Mesodermal cell (in vitro differentiated cells): Measurements from ENCODE around the gene NKX2-4.

Source experiments
- H3K27ac ChIP-seq: 2 replicates; pipeline ENCODE4 v1.7.0; 2013; ENCODE audit warnings: mild to moderate bottlenecking, low read depth, low read length, moderate library complexity; ENCODE audit not compliant: severe bottlenecking
- H3K36me3 ChIP-seq: 2 replicates; pipeline ENCODE4 v1.7.1; 2013; ENCODE audit warnings: mild to moderate bottlenecking, low read length, moderate library complexity; ENCODE audit not compliant: control insufficient read depth, insufficient read depth
- H3K4me1 ChIP-seq: one replicate; pipeline ENCODE4 v1.7.1; 2013; ENCODE audit warnings: mild to moderate bottlenecking, low read length; ENCODE audit not compliant: insufficient read depth, control insufficient read depth, poor library complexity, severe bottlenecking
- H3K4me3 ChIP-seq: 2 replicates; pipeline ENCODE4 v1.7.0; 2013; ENCODE audit warnings: low read length, control low read depth, mild to moderate bottlenecking; ENCODE audit not compliant: insufficient read depth, poor library complexity, severe bottlenecking; ENCODE audit errors: extremely low read depth
- H3K9me3 ChIP-seq: 2 replicates; pipeline ENCODE4 v1.7.1; 2013; ENCODE audit warnings: mild to moderate bottlenecking, low read length, moderate library complexity; ENCODE audit not compliant: control insufficient read depth
- WGBS, 2 experiments: methylation state at CpG; one replicate each; pipeline ENCODE4 v1.1.5; 2013; ENCODE audit warnings: missing lambda C conversion rate in 2 of 2; ENCODE audit not compliant: insufficient coverage in 2 of 2; 5-methylcytosine and 5-hydroxymethylcytosine counted together

Gene NKX2-4

GRCh38 chr20:21364413-21364812 lies 32.9 kb downstream of the NKX2-4 start:
- H3K4me3 ChIP-seq, result no peak overlapping the region
- peaks cover 65% of the 10 kb centered on the region for H3K36me3 ChIP-seq
- H3K9me3 ChIP-seq, result no peaks in the 10 kb centered on the region
- WGBS, 2 experiments, result 100% methylated on average over 3 of the region's 6 CpGs; no CpG with 5 or more reads in 1 of the 2 experiments
- H3K4me1 ChIP-seq, result no peaks in the 10 kb centered on the region
- no peak overlapping the region for H3K27ac ChIP-seq

- H3K9me3 ChIP-seq, result no peaks in the 10 kb centered on the region
- no peaks in the 10 kb centered on the region for H3K4me1 ChIP-seq
- peaks cover 75% of the 10 kb centered on the region for H3K36me3 ChIP-seq
- no peak overlapping the region for H3K27ac ChIP-seq
- H3K4me3 ChIP-seq, result no peak overlapping the region
- 80 to 100% methylated on average over 1 to 2 of the region's 2 CpGs for WGBS, 2 experiments
Measured at GRCh38 chr20:21361266-21361665, 36.1 kb downstream of the NKX2-4 start.

- no CpG with 5 or more reads among the region's 1 CpG for WGBS, 2 experiments
- Histone ChIP-seq H3K36me3 (peaks cover 73% of the 10 kb centered on the region), H3K27ac (no peak overlapping the region), H3K4me3 (no peak overlapping the region), H3K9me3 (no peaks in the 10 kb centered on the region), H3K4me1 (no peaks in the 10 kb centered on the region)
Measured at GRCh38 chr20:21360705-21361104, 36.6 kb downstream of the NKX2-4 start.

GRCh38 chr20:21358737-21359136 lies 38.6 kb downstream of the NKX2-4 start:
- peaks cover 58% of the 10 kb centered on the region for H3K36me3 ChIP-seq
- H3K4me1 ChIP-seq, result no peaks in the 10 kb centered on the region
- H3K9me3 ChIP-seq, result no peaks in the 10 kb centered on the region
- 100% methylated on average over 2 of the region's 5 CpGs for WGBS, 2 experiments
- H3K27ac ChIP-seq, result no peak overlapping the region
- no peak overlapping the region for H3K4me3 ChIP-seq

- WGBS, 2 experiments, result 100% methylated on average over 1 of the region's 1 CpG; no CpG with 5 or more reads in 1 of the 2 experiments
- Histone ChIP-seq H3K4me3 (no peak overlapping the region), H3K4me1 (no peaks in the 10 kb centered on the region), H3K9me3 (no peaks in the 10 kb centered on the region), H3K36me3 (peaks cover 52% of the 10 kb centered on the region), H3K27ac (no peak overlapping the region)
Measured at GRCh38 chr20:21357844-21358243, 39.5 kb downstream of the NKX2-4 start.

GRCh38 chr20:21356386-21356785 lies 40.9 kb downstream of the NKX2-4 start:
- Histone ChIP-seq H3K4me3 (no peak overlapping the region), H3K27ac (no peak overlapping the region), H3K4me1 (peaks cover 5% of the 10 kb centered on the region), H3K36me3 (peaks cover 48% of the 10 kb centered on the region), H3K9me3 (no peaks in the 10 kb centered on the region)

- peaks cover 5% of the 10 kb centered on the region for H3K4me1 ChIP-seq
- H3K9me3 ChIP-seq, result no peaks in the 10 kb centered on the region
- no CpG with 5 or more reads among the region's 1 CpG for WGBS, 2 experiments
- peaks cover 47% of the 10 kb centered on the region for H3K36me3 ChIP-seq
- H3K4me3 ChIP-seq, result no peak overlapping the region
- no peak overlapping the region for H3K27ac ChIP-seq
Measured at GRCh38 chr20:21355981-21356380, 41.3 kb downstream of the NKX2-4 start.

GRCh38 chr20:21353236-21353635 lies 44.1 kb downstream of the NKX2-4 start:
- no peak overlapping the region for H3K4me3 ChIP-seq
- H3K36me3 ChIP-seq, result peaks cover 41% of the 10 kb centered on the region
- no CpG with 5 or more reads among the region's 1 CpG for WGBS, 2 experiments
- no peaks in the 10 kb centered on the region for H3K9me3 ChIP-seq
- peaks cover 5% of the 10 kb centered on the region for H3K4me1 ChIP-seq
- H3K27ac ChIP-seq, result no peak overlapping the region

- Histone ChIP-seq H3K4me3 (no peak overlapping the region), H3K9me3 (no peaks in the 10 kb centered on the region), H3K4me1 (peaks cover 5% of the 10 kb centered on the region), H3K36me3 (peaks cover 41% of the 10 kb centered on the region), H3K27ac (no peak overlapping the region)
Measured at GRCh38 chr20:21352703-21353102, 44.6 kb downstream of the NKX2-4 start.
